ENCODE results near the gene ANKS1B.

ANKS1B gene

GRCh38 chr12:99552022-99552421 lies 432.7 kb downstream of the ANKS1B start:
- DNase-seq (ENCODE audit: low spot score), result no peak
- no peak overlapping the region for H3K27ac ChIP-seq
- POLR2A ChIA-PET (ENCODE audit: low non-redundant PET), result no interaction called here
- CTCF ChIA-PET, result no interaction called here
- TF ChIP-seq CTCF (conservative IDR thresholded peaks at IDR 0.05; ENCODE audit: low read depth), result no peak

DNA sequence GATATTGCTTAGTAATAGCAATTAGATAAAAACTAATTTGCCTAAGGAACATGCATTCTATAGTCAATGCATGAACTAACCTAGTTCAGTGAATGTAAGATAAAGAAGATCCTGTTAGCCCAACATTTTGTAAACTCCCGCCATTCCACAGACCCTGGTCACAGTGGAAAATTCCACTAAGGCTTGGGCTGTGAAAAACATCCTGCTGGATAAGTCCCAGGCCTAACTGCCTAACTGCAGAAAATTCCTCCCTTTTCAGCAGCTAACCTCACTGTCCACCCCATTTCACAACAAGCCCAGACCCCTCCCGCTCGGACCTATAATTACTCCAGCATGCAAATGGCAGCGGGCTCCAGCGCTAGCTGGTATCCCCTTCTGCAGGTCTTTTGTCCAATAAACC lies 435.1 kb downstream of the ANKS1B start:
- ChIA-PET CTCF (interaction anchor here (0.7 kb wide), 1 partner anchor 800 kb away, joined by 3 read pairs; no protein-coding TSS in a partner anchor), POLR2A (ENCODE audit: low non-redundant PET) (no interaction called here)
- TF ChIP-seq CTCF (conservative IDR thresholded peaks at IDR 0.05; ENCODE audit: low read depth), result no peak
- H3K27ac ChIP-seq, result no peak overlapping the region
- DNase-seq (ENCODE audit: low spot score), result no peak

GRCh38 chr12:99549196-99549595 lies 435.5 kb downstream of the ANKS1B start:
- H3K27ac ChIP-seq, result no peak overlapping the region
- ChIA-PET POLR2A (ENCODE audit: low non-redundant PET) (no interaction called here), CTCF (no interaction called here)
- no peak for TF ChIP-seq CTCF (conservative IDR thresholded peaks at IDR 0.05; ENCODE audit: low read depth)
- no peak for DNase-seq (ENCODE audit: low spot score)

GRCh38 chr12:99544457-99544856 lies 440.3 kb downstream of the ANKS1B start:
- no peak for TF ChIP-seq CTCF (conservative IDR thresholded peaks at IDR 0.05; ENCODE audit: low read depth)
- DNase-seq (ENCODE audit: low spot score), result no peak
- H3K27ac ChIP-seq, result no peak overlapping the region
- CTCF ChIA-PET, result interaction anchor here (0.6 kb wide), 1 partner anchor 76 kb away, joined by 3 read pairs; no protein-coding TSS in a partner anchor
- POLR2A ChIA-PET (ENCODE audit: low non-redundant PET), result no interaction called here

- POLR2A ChIA-PET (ENCODE audit: low non-redundant PET), result no interaction called here
- CTCF ChIA-PET, result no interaction called here
- TF ChIP-seq CTCF (conservative IDR thresholded peaks at IDR 0.05; ENCODE audit: low read depth), result no peak
- H3K27ac ChIP-seq, result no peak overlapping the region
- DNase-seq (ENCODE audit: low spot score), result no peak
These were observed 454.8 kb downstream of the ANKS1B start for GRCh38 chr12:99529966-99530365.

GRCh38 chr12:99528478-99528877 lies 456.3 kb downstream of the ANKS1B start:
- H3K27ac ChIP-seq, result no peak overlapping the region
- DNase-seq (ENCODE audit: low spot score), result no peak
- TF ChIP-seq CTCF (conservative IDR thresholded peaks at IDR 0.05; ENCODE audit: low read depth), result no peak
- ChIA-PET CTCF (no interaction called here), POLR2A (ENCODE audit: low non-redundant PET) (no interaction called here)

DNA sequence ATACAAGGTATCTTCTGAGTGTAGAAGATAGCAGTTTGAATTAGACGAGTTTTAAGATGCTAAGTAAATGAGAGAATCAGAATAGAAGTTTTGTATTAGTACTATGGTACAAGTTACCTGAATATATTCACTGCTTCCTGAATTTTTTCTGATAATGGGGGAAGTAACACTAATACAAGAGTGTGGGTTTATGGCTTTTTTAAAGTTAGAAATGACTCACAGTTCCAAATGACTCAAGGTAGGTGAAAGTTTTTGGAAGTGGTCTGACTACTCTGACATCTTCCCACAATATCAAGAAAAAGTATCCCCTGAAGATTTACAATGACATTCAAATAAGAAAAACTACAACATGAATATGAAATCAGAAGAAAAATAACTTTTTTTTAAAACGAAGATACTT lies 460.9 kb downstream of the ANKS1B start:
- ChIA-PET CTCF (no interaction called here), POLR2A (ENCODE audit: low non-redundant PET) (no interaction called here)
- DNase-seq (ENCODE audit: low spot score), result no peak
- no peak overlapping the region for H3K27ac ChIP-seq
- TF ChIP-seq CTCF (conservative IDR thresholded peaks at IDR 0.05; ENCODE audit: low read depth), result no peak
